Retinal pigment epithelial cell (primary cell): ENCODE data around the gene UBE2QL1.

ENCODE experiments used
- DNase-seq: peaks from one replicate; pipeline ENCODE4 v3.0.0-alpha.2; 2010; ENCODE audit warnings: low read depth
- H3K4me3 ChIP-seq: 2 replicates; pipeline ENCODE4 v1.5.1; 2011; ENCODE audit warnings: mild to moderate bottlenecking, low read length, control low read depth, moderate library complexity
- TF ChIP-seq, protein P1 (sequence below): conservative IDR thresholded peaks from 2 replicates; pipeline ENCODE4 v1.5.1; 2011; ENCODE audit warnings: low read depth, low read length, control low read depth, inconsistent platforms

UBE2QL1 gene

DNA sequence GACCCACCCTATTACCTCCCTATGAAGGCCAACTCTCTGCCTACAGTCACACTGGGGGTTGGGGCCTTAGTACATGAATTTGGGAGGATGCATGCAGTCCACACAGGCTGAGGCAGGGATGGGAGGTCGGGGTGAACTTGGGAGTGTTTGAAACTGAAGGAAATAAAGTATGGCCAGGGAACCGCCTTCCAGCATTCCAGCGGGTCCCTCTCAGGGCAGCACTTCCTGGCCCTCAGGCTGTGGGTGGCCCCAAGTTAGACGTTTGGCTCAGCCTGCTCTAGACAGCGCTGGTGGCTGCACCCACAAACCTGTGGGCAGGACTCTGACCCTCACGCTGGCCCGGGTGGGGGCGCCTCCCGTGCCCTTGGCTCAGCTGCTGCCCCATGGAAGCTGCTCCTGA is 74.3 kb downstream of the UBE2QL1 start:
- TF ChIP-seq, protein P1, sequence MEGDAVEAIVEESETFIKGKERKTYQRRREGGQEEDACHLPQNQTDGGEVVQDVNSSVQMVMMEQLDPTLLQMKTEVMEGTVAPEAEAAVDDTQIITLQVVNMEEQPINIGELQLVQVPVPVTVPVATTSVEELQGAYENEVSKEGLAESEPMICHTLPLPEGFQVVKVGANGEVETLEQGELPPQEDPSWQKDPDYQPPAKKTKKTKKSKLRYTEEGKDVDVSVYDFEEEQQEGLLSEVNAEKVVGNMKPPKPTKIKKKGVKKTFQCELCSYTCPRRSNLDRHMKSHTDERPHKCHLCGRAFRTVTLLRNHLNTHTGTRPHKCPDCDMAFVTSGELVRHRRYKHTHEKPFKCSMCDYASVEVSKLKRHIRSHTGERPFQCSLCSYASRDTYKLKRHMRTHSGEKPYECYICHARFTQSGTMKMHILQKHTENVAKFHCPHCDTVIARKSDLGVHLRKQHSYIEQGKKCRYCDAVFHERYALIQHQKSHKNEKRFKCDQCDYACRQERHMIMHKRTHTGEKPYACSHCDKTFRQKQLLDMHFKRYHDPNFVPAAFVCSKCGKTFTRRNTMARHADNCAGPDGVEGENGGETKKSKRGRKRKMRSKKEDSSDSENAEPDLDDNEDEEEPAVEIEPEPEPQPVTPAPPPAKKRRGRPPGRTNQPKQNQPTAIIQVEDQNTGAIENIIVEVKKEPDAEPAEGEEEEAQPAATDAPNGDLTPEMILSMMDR: no peak
- DNase-seq: no peak
- no peak overlapping the region for H3K4me3 ChIP-seq

DNA sequence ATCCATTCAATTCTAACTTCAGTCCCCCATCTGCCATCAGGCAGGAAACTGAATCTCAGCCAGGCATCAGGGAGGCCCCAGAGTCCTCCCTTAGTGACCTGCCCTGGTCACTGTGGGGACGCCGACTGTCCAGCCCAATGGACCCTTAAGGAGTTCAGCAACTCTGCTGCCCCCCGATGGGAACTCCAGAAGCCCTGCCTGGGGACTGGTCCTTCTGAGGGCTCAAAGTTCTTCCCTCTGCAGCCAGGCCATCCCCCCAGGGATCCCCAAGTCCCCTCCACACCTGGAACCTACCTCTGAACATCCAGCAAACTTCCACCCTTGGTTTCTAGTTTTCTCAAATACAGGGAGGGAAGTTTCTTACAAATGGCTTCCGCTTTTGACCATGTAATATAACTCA is 76.8 kb downstream of the UBE2QL1 start:
- DNase-seq: no peak
- TF ChIP-seq, protein P1: no peak

DNA sequence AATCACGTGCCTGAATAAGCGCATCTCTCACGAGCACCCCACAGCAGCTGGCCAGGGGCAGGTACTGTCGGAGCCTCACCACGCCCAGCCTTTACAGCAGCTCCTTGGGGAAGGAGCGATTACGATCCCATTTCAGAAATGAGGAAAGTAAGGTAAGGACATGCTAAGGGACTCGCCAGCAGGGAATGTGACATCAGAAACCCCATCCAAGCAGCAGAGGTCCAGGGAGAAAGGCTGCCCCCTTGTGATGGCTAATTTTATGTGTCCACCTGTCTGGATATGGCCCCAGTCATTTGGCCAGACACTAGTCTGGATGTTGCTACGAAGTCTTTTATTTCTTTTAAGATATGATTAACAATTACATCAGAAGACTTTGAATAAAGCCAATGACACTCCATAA is 77.3 kb downstream of the UBE2QL1 start:
- DNase-seq: no peak
- TF ChIP-seq, protein P1: no peak

More for the DNA sequence above, 76.8 kb downstream of the UBE2QL1 start:
- no peak overlapping the region for H3K4me3 ChIP-seq

DNA sequence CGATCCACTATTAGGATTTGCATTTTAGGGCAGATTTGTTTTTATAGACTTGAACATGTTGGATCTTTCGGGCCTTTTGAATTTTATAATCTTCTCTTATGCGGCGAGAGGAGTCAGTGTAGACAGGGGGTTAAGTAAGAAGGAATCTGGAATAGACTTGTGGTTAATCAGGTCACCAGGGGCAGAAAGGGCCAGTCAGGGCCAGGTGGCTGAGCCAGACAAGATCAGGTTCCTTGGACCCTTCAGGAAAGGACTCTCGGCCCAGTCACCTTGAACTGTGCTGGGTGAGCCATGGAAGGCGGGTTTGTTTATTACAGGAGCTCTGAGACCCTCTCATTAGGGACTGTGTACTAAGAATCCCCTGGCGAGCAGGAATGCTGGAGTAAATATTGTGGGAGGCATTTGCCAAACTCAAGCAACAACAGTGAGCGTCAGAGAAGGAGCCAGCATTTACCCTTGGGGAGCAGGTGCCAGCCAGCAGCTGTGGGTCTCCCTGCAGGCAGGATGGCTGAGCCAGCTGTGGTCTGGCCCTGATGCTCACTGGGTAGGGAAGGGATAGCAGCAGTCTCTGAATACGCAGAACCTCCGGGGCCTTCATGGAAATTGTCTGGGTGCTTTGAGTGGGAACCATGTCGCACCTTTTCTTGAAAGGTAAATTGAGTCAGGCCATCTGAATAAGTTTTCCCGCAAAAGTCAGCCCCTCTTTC is 79.2 kb downstream of the UBE2QL1 start:
- no peak for DNase-seq
- no peak overlapping the region for H3K4me3 ChIP-seq
- TF ChIP-seq, protein P1: no peak

More for the DNA sequence above, 77.3 kb downstream of the UBE2QL1 start:
- no peak overlapping the region for H3K4me3 ChIP-seq

DNA sequence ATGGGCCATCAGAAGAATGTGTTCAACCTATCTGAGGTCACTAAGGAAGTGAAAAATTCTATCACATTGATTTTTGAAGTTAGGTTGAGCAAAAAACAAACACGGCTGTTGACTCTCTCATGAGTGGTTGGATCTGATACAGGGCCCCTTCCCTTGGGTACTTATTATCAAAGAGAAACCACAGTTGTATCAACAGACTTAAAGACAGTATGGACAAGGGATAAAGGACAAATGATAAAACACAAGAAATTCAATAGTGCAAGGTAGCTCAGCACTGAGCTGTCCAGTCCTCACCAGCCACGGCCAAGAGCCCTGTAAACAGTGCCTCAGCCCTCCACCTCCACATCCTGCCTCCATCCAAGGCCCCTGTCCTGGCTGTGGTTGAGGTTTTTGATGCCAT is 86.9 kb downstream of the UBE2QL1 start:
- no peak for DNase-seq
- TF ChIP-seq, protein P1: no peak
- no peak overlapping the region for H3K4me3 ChIP-seq

DNA sequence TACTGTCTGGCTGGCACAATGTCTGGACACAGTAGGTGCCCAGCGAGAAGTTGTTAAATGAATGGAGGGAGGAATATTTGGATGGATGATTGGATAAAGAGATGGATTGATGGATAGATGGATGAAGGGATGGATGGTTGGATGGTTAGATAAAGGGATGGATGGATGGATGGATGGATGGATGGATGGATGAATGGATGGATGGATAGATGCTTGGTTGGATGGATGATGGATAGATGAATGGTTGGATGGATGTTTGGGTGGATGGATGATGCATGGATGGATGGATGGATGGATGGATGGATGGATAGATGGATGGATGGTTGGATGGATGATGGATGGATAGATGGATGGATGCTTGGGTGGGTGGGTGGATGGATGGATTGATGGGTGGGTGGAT is 90.4 kb downstream of the UBE2QL1 start:
- TF ChIP-seq, protein P1: no peak
- H3K4me3 ChIP-seq: no peak overlapping the region
- no peak for DNase-seq

DNA sequence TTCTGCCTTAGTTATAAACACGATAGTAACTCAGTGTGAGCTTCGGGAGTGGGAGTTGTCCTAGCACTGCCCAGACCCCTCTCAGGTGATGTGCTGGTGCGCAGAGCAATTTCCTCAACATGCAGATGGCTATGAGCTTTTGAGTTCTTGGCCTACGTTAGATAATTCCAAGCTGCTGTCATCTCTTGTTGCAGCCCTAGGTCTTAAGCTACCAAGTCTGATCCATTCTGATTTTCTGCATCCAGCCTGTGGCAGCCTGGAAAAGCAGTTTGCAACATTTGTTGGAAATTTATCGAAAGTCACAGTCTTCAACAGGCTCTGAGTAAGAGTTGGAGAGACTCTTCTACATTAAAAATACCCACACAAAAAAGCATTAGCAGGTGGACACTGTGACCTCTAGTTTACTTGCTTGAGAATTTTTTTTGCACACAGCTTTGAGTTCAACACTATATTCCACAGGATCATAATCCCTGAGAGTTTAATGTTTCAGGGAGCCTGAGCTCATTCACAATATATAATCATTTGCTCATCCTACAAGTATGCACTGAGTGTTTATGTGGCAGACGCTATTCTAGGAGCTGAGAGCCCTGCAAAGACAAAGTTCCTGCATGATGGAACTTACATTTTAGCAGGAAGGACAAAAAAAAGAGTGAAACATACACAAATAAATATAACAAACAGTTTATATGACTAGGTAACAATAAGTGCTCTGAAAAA is 91.6 kb downstream of the UBE2QL1 start:
- DNase-seq: no peak
- no peak overlapping the region for H3K4me3 ChIP-seq
- TF ChIP-seq, protein P1: no peak
